ENCODE data around the gene SSX1. TPM values are rescaled to one million over a fixed set of nuclear protein-coding genes. Genes with fewer than 3 reads are reported as not detected.

Gene SSX1
- total RNA-seq (2022; extraction: Qiagen RNA extraction; ENCODE audit: low read depth), result not detected in 5 replicates

DNA sequence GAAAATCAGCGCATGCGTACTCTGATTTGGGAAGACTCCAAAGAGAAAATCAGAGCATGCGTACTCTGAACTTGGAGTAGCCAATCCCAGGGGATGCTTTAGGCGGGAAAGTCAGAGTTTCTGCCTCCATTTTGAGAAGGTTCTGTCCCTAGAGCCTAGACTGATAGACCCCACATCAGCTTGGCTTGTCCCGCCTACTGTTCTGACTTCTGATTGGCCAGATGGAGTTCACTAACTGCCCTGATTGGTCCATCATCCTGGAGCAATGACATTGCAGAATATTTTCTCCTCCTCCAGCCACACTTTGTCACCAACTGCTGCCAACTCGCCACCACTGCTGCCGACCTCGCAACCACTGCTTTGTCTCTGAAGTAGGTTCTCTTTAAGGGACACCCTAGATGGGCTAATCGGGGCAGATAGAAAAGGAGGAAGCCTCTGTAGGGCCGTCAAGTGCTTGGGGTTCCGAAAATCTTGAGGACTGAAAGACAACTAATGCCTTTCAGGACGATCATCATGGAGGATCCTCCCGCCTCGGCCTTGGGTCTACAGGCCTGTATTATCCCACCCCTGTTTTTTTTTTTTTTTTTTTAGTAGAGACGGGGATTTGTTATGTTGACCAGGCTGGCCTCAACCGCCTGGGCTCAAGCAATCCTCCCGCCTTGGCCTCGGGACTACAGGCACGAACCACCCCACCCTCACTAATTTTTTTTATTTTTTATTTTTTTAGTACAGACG, at the start of gene SSX1:
SSX1 (plus strand) TSS at position 331 of the 735 bp plus-strand sequence. CDS start 1,850 bp downstream, outside the sequence.

Other genes starting within 250 kb of the SSX1 start
- gene SPACA5, start 248.4 kb upstream of the SSX1 start, total RNA-seq (2022; extraction: Qiagen RNA extraction; ENCODE audit: low read depth), result not detected in 5 replicates
- 0.31 to 0.47 TPM (median 0.34 TPM) in 5 replicates for gene ZNF630, start 183.8 kb upstream of the SSX1 start, total RNA-seq (2022; extraction: Qiagen RNA extraction; ENCODE audit: low read depth)
- not detected in 5 replicates for gene SPACA5B, start 124.8 kb upstream of the SSX1 start, total RNA-seq (2022; extraction: Qiagen RNA extraction; ENCODE audit: low read depth)
- not detected in 5 replicates for gene SSX5, start 58.6 kb upstream of the SSX1 start, total RNA-seq (2022; extraction: Qiagen RNA extraction; ENCODE audit: low read depth)
- not detected in 5 replicates for gene SSX3, start 101.3 kb downstream of the SSX1 start, total RNA-seq (2022; extraction: Qiagen RNA extraction; ENCODE audit: low read depth)
- not detected in 5 replicates for gene SSX4, start 128.1 kb downstream of the SSX1 start, total RNA-seq (2022; extraction: Qiagen RNA extraction; ENCODE audit: low read depth)
- not detected in 5 replicates for gene SSX4B, start 156.6 kb downstream of the SSX1 start, total RNA-seq (2022; extraction: Qiagen RNA extraction; ENCODE audit: low read depth)
- 0.10 to 0.44 TPM (median 0.39 TPM) in 5 replicates for gene SLC38A5, start 214.9 kb downstream of the SSX1 start, total RNA-seq (2022; extraction: Qiagen RNA extraction; ENCODE audit: low read depth)
- gene FTSJ1, start 220.8 kb downstream of the SSX1 start, total RNA-seq (2022; extraction: Qiagen RNA extraction; ENCODE audit: low read depth), result 67.1 to 74.5 TPM (median 72.5 TPM) in 5 replicates

Measured in A549 treated with DMSO at 1 μM for 4 hours (cell line).